H1 (cell line): Measurements from ENCODE around the gene CABP4. TPM values are rescaled to one million over a fixed set of nuclear protein-coding genes. Genes with fewer than 3 reads are reported as not detected.

Experiments
- CTCF ChIA-PET: fragments of 300-600 bp; sonication (Branson Sonifier 250); formaldehyde crosslinking; loops from one replicate; lab custom pipeline; 2021; ENCODE audit not compliant: partially characterized antibody; lab: Charles Lee
- POLR2A ChIA-PET: fragments of 300-600 bp; sonication (Branson Sonifier 250); formaldehyde crosslinking; loops from one replicate; lab custom pipeline; 2021; ENCODE audit warnings: inconsistent platforms; ENCODE audit not compliant: partially characterized antibody; lab: Charles Lee
- DNase-seq, 2 experiments: peaks; one replicate each; pipeline versions ENCODE4 v3.0.0 to v3.0.0-alpha.2; 2010 to 2022; ENCODE audit warnings: low spot score in 2 of 2, low read depth in 1 of 2, mixed read lengths in 1 of 2
- FAIRE-seq: peaks from 2 replicates; lab custom pipeline; 2011; peaks lifted over from hg19 to GRCh38; lab: Jason Lieb, UNC
- H2AFZ ChIP-seq: 2 replicates; pipeline ENCODE4 v1.8.1; 2012; ENCODE audit warnings: low read length, inconsistent platforms
- H2AK5ac ChIP-seq: 2 replicates; pipeline ENCODE4 v1.6.1; 2013; ENCODE audit warnings: low read depth, low read length
- H2BK120ac ChIP-seq: replicated peaks from 2 replicates; pipeline ENCODE3; 2013; ENCODE audit warnings: low read depth, low read length, inconsistent platforms
- H2BK12ac ChIP-seq: 2 replicates; pipeline ENCODE4 v1.6.1; 2013; ENCODE audit warnings: low read depth, low read length
- H2BK15ac ChIP-seq: 2 replicates; pipeline ENCODE4 v1.6.1; 2013; ENCODE audit warnings: low read length
- H2BK20ac ChIP-seq: 2 replicates; pipeline ENCODE4 v1.6.1; 2013; ENCODE audit warnings: low read length
- H2BK5ac ChIP-seq: 2 replicates; pipeline ENCODE4 v1.6.1; 2013; ENCODE audit warnings: low read depth, low read length
- H3K14ac ChIP-seq: 2 replicates; pipeline ENCODE4 v1.6.1; 2013; ENCODE audit warnings: inconsistent platforms; ENCODE audit not compliant: insufficient read length
- H3K18ac ChIP-seq: 2 replicates; pipeline ENCODE4 v1.6.1; 2013; ENCODE audit warnings: low read length; ENCODE audit errors: extremely low read depth
- H3K23ac ChIP-seq: 2 replicates; pipeline ENCODE4 v1.6.1; 2013; ENCODE audit warnings: inconsistent platforms; ENCODE audit not compliant: insufficient read length
- H3K23me2 ChIP-seq: 2 replicates; pipeline ENCODE4 v1.6.1; 2013; ENCODE audit warnings: low read depth, low read length
- H3K27ac ChIP-seq: 2 replicates; pipeline ENCODE4 v1.6.1; 2011; ENCODE audit warnings: low read depth, low read length, inconsistent platforms
- H3K27me3 ChIP-seq, 4 experiments: replicated peaks in 1 of 4; 1 replicate in 1 of 4; 2 replicates in 3 of 4; pipeline versions ENCODE4 v1.6.1 to v1.8.1; 2011 to 2013; ENCODE audit warnings: low read length in 3 of 4, mild to moderate bottlenecking in 3 of 4, inconsistent platforms in 2 of 4, mixed read lengths in 2 of 4, moderate library complexity in 1 of 4; ENCODE audit not compliant: control insufficient read depth in 3 of 4, insufficient read depth in 3 of 4; ENCODE audit errors: extremely low read depth in 1 of 4
- H3K36me3 ChIP-seq, 4 experiments: 2 replicates each; pipeline versions ENCODE4 v1.6.1 to v1.8.1; 2011 to 2013; ENCODE audit warnings: mild to moderate bottlenecking in 4 of 4, low read length in 3 of 4, moderate library complexity in 2 of 4, control low read depth in 1 of 4, inconsistent platforms in 1 of 4; ENCODE audit not compliant: insufficient read depth in 4 of 4, control insufficient read depth in 2 of 4
- H3K4ac ChIP-seq: replicated peaks from 2 replicates; pipeline ENCODE3; 2013; ENCODE audit warnings: low read length, low read depth, mixed read lengths, inconsistent platforms; ENCODE audit not compliant: insufficient read length
- H3K4me1 ChIP-seq, 4 experiments: replicated peaks in 1 of 4; 1 replicate in 1 of 4; 2 replicates in 3 of 4; pipeline versions ENCODE4 v1.6.1 to v1.8.1; 2011 to 2013; ENCODE audit warnings: low read length in 3 of 4, inconsistent platforms in 2 of 4, mixed read lengths in 1 of 4; ENCODE audit not compliant: insufficient read depth in 4 of 4, control insufficient read depth in 3 of 4
- H3K4me2 ChIP-seq, 2 experiments: 2 replicates each; pipeline versions ENCODE4 v1.6.1 to v1.8.1; 2011 to 2013; ENCODE audit warnings: low read depth in 2 of 2, low read length in 2 of 2, control low read depth in 1 of 2, inconsistent platforms in 1 of 2, mild to moderate bottlenecking in 1 of 2; ENCODE audit not compliant: insufficient read depth in 1 of 2
- H3K4me3 ChIP-seq, 4 experiments: fragments of 200-600, 300-600 bp in 1 of 4; sonication (generic), shearing (Covaris generic), sonication (Bioruptor Twin) in 1 of 4; 2 replicates each; pipeline versions ENCODE4 v1.5.1 to v1.8.1; 2011 to 2016; ENCODE audit warnings: low read length in 4 of 4, low read depth in 3 of 4, control low read depth in 2 of 4, inconsistent platforms in 2 of 4, mild to moderate bottlenecking in 2 of 4, mixed read lengths in 1 of 4, moderate library complexity in 1 of 4; ENCODE audit not compliant: insufficient read depth in 2 of 4; ENCODE audit errors: extremely low read depth in 1 of 4
- H3K56ac ChIP-seq: replicated peaks from 2 replicates; pipeline ENCODE3; 2013; ENCODE audit warnings: low read depth, mild to moderate bottlenecking, mixed read lengths, low read length, inconsistent platforms; ENCODE audit not compliant: insufficient read length
- H3K79me1 ChIP-seq: 2 replicates; pipeline ENCODE4 v1.6.1; 2013; ENCODE audit warnings: low read depth, low read length, control low read depth
- H3K79me2 ChIP-seq, 2 experiments: 2 replicates each; pipeline versions ENCODE4 v1.6.1 to v1.8.1; 2012 to 2013; ENCODE audit warnings: low read length in 2 of 2, mild to moderate bottlenecking in 2 of 2, inconsistent platforms in 1 of 2; ENCODE audit not compliant: insufficient read depth in 2 of 2, control insufficient read depth in 1 of 2
- H3K9ac ChIP-seq, 4 experiments: replicated peaks in 1 of 4; 1 replicate in 1 of 4; 2 replicates in 3 of 4; pipeline versions ENCODE4 v1.6.1 to v1.8.1; 2011 to 2013; ENCODE audit warnings: low read depth in 3 of 4, low read length in 3 of 4, control low read depth in 2 of 4, mild to moderate bottlenecking in 2 of 4, moderate library complexity in 2 of 4, inconsistent platforms in 1 of 4; ENCODE audit errors: extremely low read depth in 1 of 4
- H3K9me3 ChIP-seq, 2 experiments: 2 replicates each; pipeline versions ENCODE4 v1.6.1 to v1.8.1; 2012 to 2013; ENCODE audit warnings: mild to moderate bottlenecking in 2 of 2, moderate library complexity in 2 of 2, control low read depth in 1 of 2, inconsistent platforms in 1 of 2, low read depth in 1 of 2, low read length in 1 of 2, mixed read lengths in 1 of 2; ENCODE audit not compliant: insufficient read depth in 2 of 2
- H4K20me1 ChIP-seq, 2 experiments: replicated peaks in 1 of 2; 2 replicates each; pipeline versions ENCODE3 to v1.8.1; 2011 to 2013; ENCODE audit warnings: inconsistent platforms in 2 of 2, low read length in 2 of 2, mild to moderate bottlenecking in 1 of 2; ENCODE audit not compliant: insufficient read depth in 2 of 2, control insufficient read depth in 1 of 2
- H4K5ac ChIP-seq: 2 replicates; pipeline ENCODE4 v1.6.1; 2013; ENCODE audit warnings: low read length, low read depth, mixed read lengths, inconsistent platforms; ENCODE audit not compliant: insufficient read length
- H4K8ac ChIP-seq: 2 replicates; pipeline ENCODE4 v1.8.0; 2013; ENCODE audit warnings: mild to moderate bottlenecking, moderate library complexity, low read length, inconsistent platforms; ENCODE audit not compliant: insufficient read depth; ENCODE audit errors: extremely low read depth
- H4K91ac ChIP-seq: replicated peaks from 2 replicates; pipeline ENCODE3; 2013; ENCODE audit warnings: low read length, mixed read lengths, inconsistent platforms; ENCODE audit not compliant: insufficient read length
- ATF3 ChIP-seq: IDR thresholded peaks from 2 replicates; pipeline ENCODE4 v1.6.1; 2011; ENCODE audit warnings: low read depth, mild to moderate bottlenecking, low read length; ENCODE audit not compliant: insufficient read depth
- BRCA1 ChIP-seq: IDR thresholded peaks from 2 replicates; pipeline ENCODE4 v1.6.1; 2012; ENCODE audit warnings: low read depth, low read length, improper control_type of control experiment
- E2F6 ChIP-seq: IDR thresholded peaks from 2 replicates; pipeline ENCODE4 v1.6.1; 2012; ENCODE audit warnings: inconsistent platforms
- GABPA ChIP-seq: IDR thresholded peaks from 2 replicates; pipeline ENCODE4 v1.6.1; 2011; ENCODE audit warnings: mild to moderate bottlenecking, low read length, moderate library complexity, borderline replicate concordance; ENCODE audit not compliant: insufficient read depth
- HDAC6 ChIP-seq: IDR thresholded peaks from one replicate; pipeline ENCODE4 v1.7.1; 2012; ENCODE audit warnings: low read depth, mild to moderate bottlenecking, inconsistent platforms, low read length, moderate library complexity
- KDM4A ChIP-seq: IDR thresholded peaks from one replicate; pipeline ENCODE4 v1.7.1; 2012; ENCODE audit warnings: low read depth, mild to moderate bottlenecking, moderate library complexity, low read length, inconsistent platforms; ENCODE audit not compliant: severe bottlenecking
- POLR2A ChIP-seq, 2 experiments: IDR thresholded peaks; 1 replicate in 1 of 2; 2 replicates in 1 of 2; pipeline ENCODE4 v1.6.1; 2011; ENCODE audit warnings: low read depth in 2 of 2, low read length in 2 of 2, mild to moderate bottlenecking in 2 of 2; ENCODE audit errors: control extremely low read depth in 1 of 2
- RBBP5 ChIP-seq: IDR thresholded peaks from 2 replicates; pipeline ENCODE4 v1.7.1; 2012; ENCODE audit warnings: low read depth, mild to moderate bottlenecking, inconsistent platforms, low read length, moderate library complexity, borderline replicate concordance
- SAP30 ChIP-seq: fragments of 300-600 bp; sonication (generic); IDR thresholded peaks from 2 replicates; pipeline ENCODE4 v1.7.1; 2012; ENCODE audit warnings: low read length, moderate library complexity, mild to moderate bottlenecking, inconsistent platforms; ENCODE audit not compliant: insufficient read depth, insufficient replicate concordance
- SP4 ChIP-seq: IDR thresholded peaks from 2 replicates; pipeline ENCODE4 v1.6.1; 2012; ENCODE audit warnings: low read length, inconsistent platforms
- YY1 ChIP-seq: IDR thresholded peaks from 2 replicates; pipeline ENCODE4 v1.6.1; 2011; ENCODE audit warnings: low read depth, mild to moderate bottlenecking, low read length
- WGBS, 2 experiments: shearing (Covaris generic) in 1 of 2; methylation state at CpG; one replicate each; pipeline versions ENCODE4 v1.1.6 to v1.1.7; 2013 to 2015; ENCODE audit warnings: low lambda C conversion rate in 2 of 2, mixed read lengths in 2 of 2, inconsistent platforms in 1 of 2, low coverage in 1 of 2, missing lambda C conversion rate in 1 of 2; ENCODE audit not compliant: insufficient replicate concordance in 2 of 2, insufficient coverage in 1 of 2, insufficient read length in 1 of 2; ENCODE audit errors: extremely low coverage in 1 of 2, missing lambda C conversion rate in 1 of 2; 5-methylcytosine and 5-hydroxymethylcytosine counted together
- polyA plus RNA-seq, 7 experiments: library from polyadenylated mRNA; depleted of rRNA in 3 of 7; stranded (reverse) in 5 of 7; unstranded in 2 of 7; fragments of >200 nt in 5 of 7; fragments of 200-250 nt in 2 of 7; gene quantifications; 1 replicate in 5 of 7; 2 replicates in 1 of 7; 4 replicates in 1 of 7; pipeline versions ENCODE4 v1.2.1 to v1.2.3, GENCODE V29; 2011 to 2013; ENCODE audit warnings: missing spikeins in 2 of 7, mixed read lengths in 2 of 7
- total RNA-seq: library from RNA; stranded (reverse); fragmentation: NEBNext Ultra II Directional; extraction: Animal tissue kit (Norgen Biotek cat#: 25700); gene quantifications from 2 replicates; pipeline ENCODE4 v1.2.1, GENCODE V29; 2021

Gene CABP4
- total and polyA plus RNA-seq, 2 of the 8 experiments (the other 6 are each of a cell fraction or from before 2014, with no cell fraction given) = not detected

GRCh38 chr11:67463186-67463585 is 8.0 kb downstream of the CABP4 start:
- H2BK15ac ChIP-seq = no peak overlapping the region
- no peaks in the 10 kb centered on the region for H3K36me3 ChIP-seq
- WGBS, 2 experiments = 92% methylated on average over 7 of the region's 10 CpGs; no CpG with 5 or more reads in 1 of the 2 experiments
- no peak overlapping the region for H3K4me3 ChIP-seq
- no peak overlapping the region for H3K27ac ChIP-seq
- H2AFZ ChIP-seq = no peak overlapping the region
- H2BK120ac ChIP-seq = no peak overlapping the region
- H2AK5ac ChIP-seq = no peak overlapping the region
- H3K23ac ChIP-seq = no peak overlapping the region
- H3K9ac ChIP-seq = no peak overlapping the region
- H3K4me1 ChIP-seq = peaks cover 2 to 12% (median 6%) of the 10 kb centered on the region in 4 experiments; a peak in 6 of 7 replicates
- peaks cover 0 to 3% of the 10 kb centered on the region in 2 experiments for H4K20me1 ChIP-seq
- no peak overlapping the region for H3K14ac ChIP-seq
- TF ChIP-seq GABPA (no peak), E2F6 (no peak), ATF3 (no peak), SP4 (no peak), HDAC6 (no peak), BRCA1 (no peak), YY1 (no peak), RBBP5 (no peak), KDM4A (no peak), POLR2A (IDR thresholded peaks at IDR 0.05; ENCODE audit: control extremely low read depth in 1 of 2, low read depth in 2 of 2, low read length in 2 of 2) (no peak), SAP30 (no peak)
- no peak overlapping the region for H4K8ac ChIP-seq
- no peak overlapping the region for H2BK12ac ChIP-seq
- DNase-seq (no peak), FAIRE-seq (no peak)
- no peak overlapping the region for H3K4ac ChIP-seq
- no peak overlapping the region for H2BK5ac ChIP-seq
- H3K23me2 ChIP-seq = peaks cover 6% of the 10 kb centered on the region
- H3K18ac ChIP-seq = no peak overlapping the region
- H4K91ac ChIP-seq = no peak overlapping the region
- CTCF ChIA-PET = interaction anchor here (0.7 to 1.0 kb wide), 3 partner anchors 20 to 152 kb away, joined by 3 to 4 read pairs (median 3); partner anchors contain the start of gene CORO1B
- peaks cover 0 to 3% of the 10 kb centered on the region in 2 experiments; a peak in 2 of 4 replicates for H3K79me2 ChIP-seq
- H3K4me2 ChIP-seq = no peak overlapping the region
- no peak overlapping the region for H2BK20ac ChIP-seq
- no peaks in the 10 kb centered on the region for H3K9me3 ChIP-seq
- no peak overlapping the region for H4K5ac ChIP-seq
- POLR2A ChIA-PET = interaction anchor here (1.0 kb wide), 1 partner anchor 24 kb away, joined by 4 read pairs; no protein-coding TSS in a partner anchor
- no peaks in the 10 kb centered on the region for H3K27me3 ChIP-seq
- no peak overlapping the region for H3K56ac ChIP-seq
- H3K79me1 ChIP-seq = peaks cover 2% of the 10 kb centered on the region
